Uterus (tissue), 2 donors: Measurements from ENCODE around the gene CPEB1.

Source experiments
- CTCF ChIP-seq, 4 experiments: fragments of 200-600 bp in 2 of 4; fragments of 450-650 bp in 2 of 4; sonication (generic) in 2 of 4; IDR thresholded peaks; one replicate each; pipeline ENCODE4 v1.5.1; 2016 to 2019; ENCODE audit warnings: antibody characterized with exemption in 4 of 4, mild to moderate bottlenecking in 2 of 4, moderate library complexity in 1 of 4
- POLR2A ChIP-seq, 2 donors: fragments of 450-650 bp; IDR thresholded peaks; one replicate each; pipeline ENCODE4 v1.6.1; 2016; ENCODE audit warnings: antibody characterized with exemption in 2 of 2, mild to moderate bottlenecking in 1 of 2, moderate library complexity in 1 of 2

- TF ChIP-seq CTCF (IDR thresholded peaks at IDR 0.05) = no peak
- TF ChIP-seq POLR2A (IDR thresholded peaks at IDR 0.05) = no peak
Measured at GRCh38 chr15:82642656-82643055, 4.5 kb downstream of the CPEB1 start.
